Stimulated activated naive B cell treated with anti-CD40 and anti-IgM and Interleukin-4, amounts not matched to agents 10 μg/mL and 1 μg/mL and 100 μg/mL, for 72 hours (primary cell): ENCODE measurements around the gene IQSEC1.

Source experiments
- ATAC-seq, 2 donors: fragments of 150-1000 bp; cut with Tn5 transposase; replicated peaks; 2 replicates each; pipeline ENCODE4 v1.10.0; 2021; ENCODE audit warnings: moderate library complexity in 1 of 2
- DNase-seq: peaks from one replicate; pipeline ENCODE4 v3.0.0; 2021
- H3K27ac Mint-ChIP-seq: one replicate; pipeline ENCODE4 v1.8.0; 2022; ENCODE audit warnings: mild to moderate bottlenecking, mixed read lengths
- H3K27me3 Mint-ChIP-seq, 2 donors: one replicate each; pipeline ENCODE4 v1.8.0; 2022; ENCODE audit warnings: mixed read lengths in 2 of 2
- H3K36me3 Mint-ChIP-seq, 2 donors: one replicate each; pipeline ENCODE4 v1.8.0; 2022; ENCODE audit warnings: mixed read lengths in 2 of 2, mild to moderate bottlenecking in 1 of 2
- H3K4me1 Mint-ChIP-seq, 2 donors: one replicate each; pipeline ENCODE4 v1.8.0; 2022; ENCODE audit warnings: mixed read lengths in 2 of 2, mild to moderate bottlenecking in 1 of 2
- H3K4me3 Mint-ChIP-seq, 2 donors: one replicate each; pipeline ENCODE4 v1.8.0; 2022; ENCODE audit warnings: mild to moderate bottlenecking in 2 of 2, mixed read lengths in 2 of 2, moderate library complexity in 1 of 2
- H3K9me3 Mint-ChIP-seq, 2 donors: one replicate each; pipeline ENCODE4 v1.8.0; 2022; ENCODE audit warnings: mixed read lengths in 2 of 2, mild to moderate bottlenecking in 1 of 2

Gene IQSEC1

DNA sequence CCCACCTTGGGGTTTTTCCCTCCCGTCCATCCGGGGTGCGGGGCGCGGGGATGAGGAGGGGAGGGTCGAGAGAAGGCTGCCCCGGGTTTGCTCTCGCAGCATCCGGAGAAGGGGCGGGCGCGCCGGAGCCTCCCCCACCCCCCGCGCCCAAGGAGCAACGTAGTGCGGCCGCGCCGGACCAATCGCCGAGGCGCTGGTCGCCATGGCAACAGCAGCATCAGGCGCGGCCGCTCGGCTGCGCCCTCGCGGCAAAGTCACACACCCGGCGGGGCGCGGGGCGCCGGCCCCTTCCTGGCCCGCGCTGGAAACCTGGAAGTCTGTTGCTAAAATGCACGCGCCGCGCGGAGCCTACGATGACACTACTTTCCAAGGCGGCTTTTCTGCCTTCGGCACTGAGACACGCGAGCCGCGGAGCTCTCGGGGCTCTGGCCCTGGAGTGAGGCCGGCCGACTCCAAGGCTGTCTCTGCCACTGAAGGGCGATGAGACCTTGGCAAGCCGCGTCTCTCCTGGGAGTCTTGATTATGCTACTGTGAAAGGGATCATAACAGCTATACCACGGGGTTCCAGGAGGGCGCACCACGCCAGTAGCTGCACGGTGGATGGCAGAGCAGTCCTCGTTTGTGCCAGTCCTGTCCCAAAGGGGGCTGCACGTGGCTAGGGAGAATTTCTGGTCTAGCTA is at the start of gene IQSEC1:
Gene IQSEC1, minus strand, starts transcription at position 104 of the 680 bp plus-strand sequence. CDS start 415 bp downstream, outside the sequence.
- H3K4me3 Mint-ChIP-seq: peak within 1 kb of the TSS; percentile 89 to 90
- DNase-seq (peak; percentile 71), ATAC-seq (peak; percentile 68 to 76)
- H3K4me1 Mint-ChIP-seq: peaks cover 59 to 79% of the 10 kb centered on the region in 2 donors
- peaks cover 0 to 3% of the 10 kb centered on the region in 2 donors for H3K9me3 Mint-ChIP-seq
- H3K27ac Mint-ChIP-seq: peak within 1 kb of the TSS; percentile 93
- peaks cover 7 to 8% of the 10 kb centered on the region in 2 donors for H3K36me3 Mint-ChIP-seq
- H3K27me3 Mint-ChIP-seq: peaks cover 4 to 5% of the 10 kb centered on the region in 2 donors

DNA sequence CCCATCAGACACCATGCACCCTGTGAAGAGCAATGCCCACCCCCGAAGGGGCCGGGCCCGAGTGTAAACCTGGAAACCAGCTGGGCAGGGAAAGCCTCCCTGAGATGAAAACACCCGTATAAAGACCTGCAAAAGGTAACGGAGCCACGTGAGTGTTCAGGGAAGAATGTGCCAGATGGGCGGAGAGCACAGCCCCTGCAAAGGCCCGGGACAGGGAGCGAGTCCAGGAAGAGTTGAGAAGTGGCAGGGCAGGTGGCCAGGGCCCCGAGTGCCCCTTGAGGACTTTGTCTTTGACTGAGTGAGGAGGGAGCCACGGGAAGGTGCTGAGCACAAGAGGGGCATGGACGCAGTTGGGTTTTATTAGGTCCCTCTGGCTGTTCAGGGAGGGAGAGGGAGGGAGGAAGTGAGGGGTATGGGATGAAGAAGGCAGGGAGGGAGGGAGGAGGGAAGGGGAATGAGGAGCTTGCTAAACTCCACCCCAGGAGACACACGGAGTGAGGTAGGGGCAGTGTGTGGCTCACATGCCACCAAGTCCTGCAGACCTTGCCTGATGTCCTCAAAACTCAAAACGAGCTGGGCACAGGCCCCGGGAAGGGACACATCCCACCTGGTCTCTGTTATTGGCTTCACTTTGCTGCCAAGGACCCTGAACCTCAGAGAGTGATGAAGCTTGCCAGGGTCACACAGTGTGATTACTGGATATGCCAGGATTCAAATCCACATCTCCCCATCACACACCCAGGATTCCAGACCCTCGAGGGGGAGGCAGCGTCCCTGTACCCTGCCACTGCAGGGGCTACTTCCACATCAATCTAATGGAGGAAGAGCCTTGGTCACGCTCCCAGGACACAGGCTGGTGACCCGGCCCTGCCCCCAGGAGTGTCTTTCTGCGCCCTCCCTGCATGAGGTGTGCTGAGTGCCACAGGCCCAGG is 49.1 kb upstream of the IQSEC1 start:
- ATAC-seq: no peak
- no peaks in the 10 kb centered on the region for H3K36me3 Mint-ChIP-seq
- H3K27ac Mint-ChIP-seq: no peak overlapping the region
- H3K27me3 Mint-ChIP-seq: peaks cover 0 to 5% of the 10 kb centered on the region in 2 donors
- H3K9me3 Mint-ChIP-seq: no peaks in the 10 kb centered on the region
- H3K4me1 Mint-ChIP-seq: peaks cover 4 to 9% of the 10 kb centered on the region in 2 donors
- no peak overlapping the region for H3K4me3 Mint-ChIP-seq
- DNase-seq: no peak

- H3K9me3 Mint-ChIP-seq: no peaks in the 10 kb centered on the region
- H3K27me3 Mint-ChIP-seq: peaks cover 0 to 5% of the 10 kb centered on the region in 2 donors
- H3K36me3 Mint-ChIP-seq: no peaks in the 10 kb centered on the region
- no peak for ATAC-seq
- H3K4me1 Mint-ChIP-seq: peaks cover 4 to 9% of the 10 kb centered on the region in 2 donors
- no peak overlapping the region for H3K27ac Mint-ChIP-seq
- no peak for DNase-seq
- H3K4me3 Mint-ChIP-seq: no peak overlapping the region
These were observed 48.3 kb upstream of the IQSEC1 start for GRCh38 chr3:13121553-13122001.

GRCh38 chr3:13120928-13121552 is 47.8 kb upstream of the IQSEC1 start:
- no peak overlapping the region for H3K4me3 Mint-ChIP-seq
- ATAC-seq: no peak
- H3K27ac Mint-ChIP-seq: no peak overlapping the region
- no peak for DNase-seq
- H3K4me1 Mint-ChIP-seq: peaks cover 8 to 11% of the 10 kb centered on the region in 2 donors
- no peaks in the 10 kb centered on the region for H3K9me3 Mint-ChIP-seq
- peaks cover 0 to 5% of the 10 kb centered on the region in 2 donors for H3K27me3 Mint-ChIP-seq
- no peaks in the 10 kb centered on the region for H3K36me3 Mint-ChIP-seq

DNA sequence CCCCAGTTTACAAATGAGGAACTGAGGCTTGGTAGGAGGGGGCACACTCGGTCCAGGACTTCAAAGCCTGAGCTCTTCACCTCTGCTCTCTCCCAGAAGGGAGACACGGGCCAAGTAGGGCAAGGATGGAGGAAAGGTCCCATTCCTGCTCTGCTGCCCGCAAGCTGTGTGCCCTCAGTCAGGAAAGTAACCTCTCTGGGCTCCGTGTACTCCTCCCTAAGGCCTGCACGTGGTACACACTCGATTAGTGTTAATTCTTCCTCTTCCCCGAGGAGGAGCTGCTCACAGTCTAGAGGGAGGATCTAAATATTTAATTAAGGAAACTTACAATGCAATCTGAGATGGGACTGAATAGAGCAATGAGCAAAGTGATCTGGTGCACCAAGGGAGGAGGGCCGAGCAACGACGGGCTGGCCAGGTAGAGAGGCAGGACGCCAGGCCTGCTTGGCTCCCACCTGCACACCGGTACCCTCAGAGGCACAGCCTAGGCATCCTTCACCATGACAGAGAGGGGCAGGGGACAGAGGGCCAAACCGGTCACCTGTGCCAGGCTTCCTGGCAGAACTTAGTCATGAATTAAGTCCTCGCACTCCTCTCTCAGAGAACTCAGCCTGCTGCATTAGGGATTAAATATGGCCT is 47.2 kb upstream of the IQSEC1 start:
- no peaks in the 10 kb centered on the region for H3K36me3 Mint-ChIP-seq
- H3K27ac Mint-ChIP-seq: peak overlapping the region; percentile 1
- H3K4me3 Mint-ChIP-seq: no peak overlapping the region
- DNase-seq (no peak), ATAC-seq (no peak)
- H3K4me1 Mint-ChIP-seq: peaks cover 15 to 17% of the 10 kb centered on the region in 2 donors
- no peaks in the 10 kb centered on the region for H3K9me3 Mint-ChIP-seq
- peaks cover 0 to 5% of the 10 kb centered on the region in 2 donors for H3K27me3 Mint-ChIP-seq

DNA sequence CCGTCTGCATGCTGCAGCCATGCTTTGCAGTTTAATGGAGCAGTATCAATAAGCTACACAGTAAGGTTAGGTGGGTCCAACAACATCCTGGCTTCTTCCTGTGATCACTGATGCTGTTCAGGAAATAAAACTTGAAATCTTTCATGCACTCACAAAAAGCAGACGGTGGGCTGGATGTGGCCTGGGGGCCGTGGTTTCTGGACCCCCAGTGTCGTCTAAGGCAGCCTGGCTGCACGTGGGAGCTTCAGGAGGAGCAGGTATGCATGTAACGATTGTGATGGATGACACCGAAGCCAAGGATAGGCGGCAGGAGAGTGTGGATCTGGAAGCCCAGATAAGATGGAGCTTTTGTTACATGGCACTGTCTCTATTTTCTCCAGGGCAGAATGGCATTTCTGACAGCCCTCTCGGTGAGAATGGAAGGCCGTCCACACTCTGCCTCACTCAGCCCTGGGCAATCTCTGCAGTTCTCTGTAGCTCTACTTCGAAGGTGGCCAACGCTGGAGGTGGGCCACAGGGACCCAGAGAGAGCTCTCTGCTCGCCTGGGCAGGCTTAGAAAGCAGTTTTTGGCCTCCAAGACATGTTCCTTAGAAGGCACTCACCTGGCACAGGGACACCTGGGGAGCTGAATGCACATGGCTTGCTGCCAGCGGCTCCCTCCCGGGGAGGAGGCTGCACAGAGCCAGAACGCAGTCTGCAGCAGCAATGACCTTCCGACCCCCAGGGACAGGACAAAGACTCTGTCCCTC is 46.4 kb upstream of the IQSEC1 start:
- H3K27ac Mint-ChIP-seq: peak overlapping the region; percentile 56
- DNase-seq: no peak
- no peak overlapping the region for H3K4me3 Mint-ChIP-seq
- no peaks in the 10 kb centered on the region for H3K9me3 Mint-ChIP-seq
- H3K4me1 Mint-ChIP-seq: peaks cover 18 to 22% of the 10 kb centered on the region in 2 donors
- ATAC-seq: no peak
- no peaks in the 10 kb centered on the region for H3K27me3 Mint-ChIP-seq
- no peaks in the 10 kb centered on the region for H3K36me3 Mint-ChIP-seq

DNA sequence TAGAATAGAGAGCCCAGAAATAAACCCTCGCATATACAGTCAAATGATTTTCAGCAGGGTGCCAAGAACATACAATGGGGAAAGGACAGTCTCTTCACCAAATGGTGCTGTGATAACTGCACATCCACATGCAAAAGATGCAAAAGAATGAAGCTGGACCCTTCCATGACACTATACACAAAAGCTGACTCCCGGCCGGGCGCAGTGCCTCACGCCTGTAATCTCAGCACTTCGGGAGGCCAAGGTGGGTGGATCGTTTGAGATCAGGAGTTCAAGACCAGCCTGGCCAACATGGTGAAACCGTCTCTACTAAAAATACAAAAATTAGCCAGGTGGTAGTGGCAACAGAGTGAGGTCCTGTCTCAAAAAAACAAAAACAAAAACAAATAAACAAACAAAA is 43.2 kb upstream of the IQSEC1 start:
- peaks cover 41 to 55% of the 10 kb centered on the region in 2 donors for H3K4me1 Mint-ChIP-seq
- H3K4me3 Mint-ChIP-seq: no peak overlapping the region
- H3K27me3 Mint-ChIP-seq: no peaks in the 10 kb centered on the region
- ATAC-seq: no peak
- no peaks in the 10 kb centered on the region for H3K36me3 Mint-ChIP-seq
- H3K9me3 Mint-ChIP-seq: no peaks in the 10 kb centered on the region
- DNase-seq: no peak
- no peak overlapping the region for H3K27ac Mint-ChIP-seq

DNA sequence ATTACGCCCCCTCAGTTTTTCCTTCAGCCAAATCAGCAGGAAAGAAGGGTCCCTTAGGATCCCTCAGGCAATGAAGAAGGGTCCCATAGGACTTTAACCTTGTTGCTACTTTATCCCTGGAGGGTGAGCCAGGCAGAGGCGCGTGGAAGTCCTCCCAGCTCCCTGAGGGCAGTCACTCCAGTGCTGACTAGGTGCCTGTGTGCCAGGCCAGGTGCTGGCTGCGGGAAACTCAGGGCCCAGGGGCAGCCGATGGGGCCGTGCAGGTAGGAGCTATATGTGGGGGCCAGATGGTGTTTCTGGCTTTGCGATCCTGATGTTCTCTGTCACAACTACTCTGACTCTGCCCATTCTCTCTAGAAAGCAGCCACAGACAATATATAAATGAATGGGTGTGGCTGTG is 42.8 kb upstream of the IQSEC1 start:
- no peaks in the 10 kb centered on the region for H3K36me3 Mint-ChIP-seq
- H3K4me3 Mint-ChIP-seq: no peak overlapping the region
- no peaks in the 10 kb centered on the region for H3K9me3 Mint-ChIP-seq
- H3K27ac Mint-ChIP-seq: no peak overlapping the region
- no peaks in the 10 kb centered on the region for H3K27me3 Mint-ChIP-seq
- ATAC-seq (no peak), DNase-seq (no peak)
- peaks cover 43 to 59% of the 10 kb centered on the region in 2 donors for H3K4me1 Mint-ChIP-seq

GRCh38 chr3:13115576-13115910 is 42.3 kb upstream of the IQSEC1 start:
- peaks cover 46 to 63% of the 10 kb centered on the region in 2 donors for H3K4me1 Mint-ChIP-seq

GRCh38 chr3:13114811-13115575 is 41.8 kb upstream of the IQSEC1 start:
- ATAC-seq (no peak), DNase-seq (no peak)
- Mint-ChIP-seq H3K27me3 (no peaks in the 10 kb centered on the region), H3K4me1 (peaks cover 46 to 69% of the 10 kb centered on the region in 2 donors), H3K36me3 (no peaks in the 10 kb centered on the region), H3K9me3 (no peaks in the 10 kb centered on the region), H3K4me3 (peak overlapping the region in 1 of 2 donors; percentile 52), H3K27ac (peak overlapping the region; percentile 9)

More at GRCh38 chr3:13115576-13115910, 42.3 kb upstream of the IQSEC1 start:
- no peak overlapping the region for H3K27ac Mint-ChIP-seq
- no peaks in the 10 kb centered on the region for H3K36me3 Mint-ChIP-seq
- peak overlapping the region in 1 of 2 donors; percentile 52 for H3K4me3 Mint-ChIP-seq
- ATAC-seq (no peak), DNase-seq (no peak)
- H3K27me3 Mint-ChIP-seq: no peaks in the 10 kb centered on the region
- H3K9me3 Mint-ChIP-seq: no peaks in the 10 kb centered on the region

GRCh38 chr3:13113346-13114330 is 40.4 kb upstream of the IQSEC1 start:
- DNase-seq: no peak
- peak; percentile 2 to 11 for ATAC-seq
- no peaks in the 10 kb centered on the region for H3K9me3 Mint-ChIP-seq
- H3K4me1 Mint-ChIP-seq: peaks cover 44 to 69% of the 10 kb centered on the region in 2 donors
- H3K27me3 Mint-ChIP-seq: no peaks in the 10 kb centered on the region
- peak overlapping the region; percentile 86 for H3K27ac Mint-ChIP-seq
- H3K36me3 Mint-ChIP-seq: no peaks in the 10 kb centered on the region
- H3K4me3 Mint-ChIP-seq: no peak overlapping the region
